GM23338 (cell line): Measurements from ENCODE around the gene RFFL. TPM values are rescaled to one million over a fixed set of nuclear protein-coding genes. Genes with fewer than 3 reads are reported as not detected.

Source experiments
- ATAC-seq: fragments of 200-7000 bp; cut with Tn5 transposase; 3 replicates; pipeline ENCODE4 v1.9.1; 2020
- DNase-seq: peaks from one replicate; pipeline ENCODE4 v3.0.0-alpha.2; 2015; ENCODE audit warnings: low spot score
- H2AFZ ChIP-seq: fragments of 200-600 bp; sonication (generic); 2 replicates; pipeline ENCODE4 v1.8.0; 2016; ENCODE audit warnings: antibody characterized with exemption, mild to moderate bottlenecking, moderate library complexity
- H3F3A ChIP-seq: fragments of 200-600 bp; sonication (generic); replicated peaks from 2 replicates; pipeline ENCODE4 v1.8.0; 2017; ENCODE audit warnings: antibody characterized with exemption, mixed run types, low read depth
- H3K27ac ChIP-seq: fragments of 200-600 bp; sonication (generic); 2 replicates; pipeline ENCODE4 v1.6.1; 2016; ENCODE audit warnings: low read depth
- H3K27me3 ChIP-seq: fragments of 200-600 bp; sonication (generic); 2 replicates; pipeline ENCODE4 v1.8.0; 2016; ENCODE audit warnings: mild to moderate bottlenecking, mixed run types, moderate library complexity; ENCODE audit not compliant: insufficient read depth
- H3K36me3 ChIP-seq: fragments of 200-600 bp; sonication (generic); 2 replicates; pipeline ENCODE4 v1.8.0; 2016; ENCODE audit warnings: mild to moderate bottlenecking; ENCODE audit not compliant: insufficient read depth
- H3K4me1 ChIP-seq: fragments of 200-600 bp; sonication (generic); 2 replicates; pipeline ENCODE4 v1.8.0; 2016; ENCODE audit warnings: mild to moderate bottlenecking, moderate library complexity; ENCODE audit not compliant: insufficient read depth
- H3K4me2 ChIP-seq: fragments of 200-600 bp; sonication (generic); 2 replicates; pipeline ENCODE4 v1.7.1; 2017; ENCODE audit warnings: mixed run types
- H3K4me3 ChIP-seq: fragments of 200-600 bp; sonication (generic); 2 replicates; pipeline ENCODE4 v1.6.1; 2016; ENCODE audit warnings: mixed run types
- H3K79me2 ChIP-seq: fragments of 200-600 bp; sonication (generic); replicated peaks from 2 replicates; pipeline ENCODE4 v1.8.0; 2017; ENCODE audit warnings: mild to moderate bottlenecking; ENCODE audit not compliant: insufficient read depth
- H3K9me2 ChIP-seq: fragments of 200-600 bp; sonication (generic); 2 replicates; pipeline ENCODE4 v1.8.0; 2017; ENCODE audit not compliant: insufficient read depth
- H4K20me1 ChIP-seq: fragments of 200-600 bp; sonication (generic); replicated peaks from 2 replicates; pipeline ENCODE4 v1.8.0; 2017; ENCODE audit warnings: mild to moderate bottlenecking; ENCODE audit not compliant: insufficient read depth
- H3K27ac Mint-ChIP-seq: 2 replicates; pipeline ENCODE4 v1.8.0; 2020; ENCODE audit warnings: inconsistent platforms, mild to moderate bottlenecking, moderate library complexity, mixed read lengths
- H3K27me3 Mint-ChIP-seq: 3 replicates; pipeline ENCODE4 v1.8.0; 2022; ENCODE audit warnings: low read depth, mild to moderate bottlenecking, moderate library complexity, mixed read lengths, inconsistent platforms; ENCODE audit not compliant: insufficient read depth, poor library complexity
- H3K36me3 Mint-ChIP-seq: 3 replicates; pipeline ENCODE4 v1.8.0; 2021; ENCODE audit warnings: low read depth, mild to moderate bottlenecking, inconsistent platforms, moderate library complexity, mixed read lengths
- H3K4me1 Mint-ChIP-seq: 3 replicates; pipeline ENCODE4 v1.8.0; 2020; ENCODE audit warnings: mild to moderate bottlenecking, inconsistent platforms, mixed read lengths
- H3K4me3 Mint-ChIP-seq: 3 replicates; pipeline ENCODE4 v1.8.0; 2021; ENCODE audit warnings: moderate library complexity, mild to moderate bottlenecking, inconsistent platforms, mixed read lengths
- H3K9me3 Mint-ChIP-seq: 3 replicates; pipeline ENCODE4 v1.8.0; 2020; ENCODE audit warnings: moderate library complexity, mild to moderate bottlenecking, inconsistent platforms, mixed read lengths
- CTCF ChIP-seq, 2 experiments: fragments of 200-600 bp in 1 of 2; sonication (generic) in 1 of 2; conservative IDR thresholded peaks; 2 replicates each; pipeline versions ENCODE4 v1.5.1 to v1.6.1; 2016 to 2017; ENCODE audit warnings: antibody characterized with exemption in 2 of 2, low read depth in 2 of 2, mild to moderate bottlenecking in 2 of 2, moderate library complexity in 1 of 2
- ETS1 ChIP-seq: IDR thresholded peaks from 2 replicates; pipeline ENCODE4 v1.6.1; 2016; ENCODE audit warnings: antibody characterized with exemption
- EZH2phosphoT487 ChIP-seq: fragments of 200-600 bp; sonication (generic); IDR thresholded peaks from one replicate; pipeline ENCODE4 v1.8.1; 2018; ENCODE audit warnings: antibody characterized with exemption; ENCODE audit not compliant: unreplicated experiment
- JUNB ChIP-seq: IDR thresholded peaks from one replicate; pipeline ENCODE4 v1.6.1; 2016; ENCODE audit warnings: antibody characterized with exemption; ENCODE audit not compliant: unreplicated experiment
- NANOG ChIP-seq: IDR thresholded peaks from 2 replicates; pipeline ENCODE4 v1.6.1; 2016; ENCODE audit warnings: antibody characterized with exemption, borderline replicate concordance
- STAT1 ChIP-seq: IDR thresholded peaks from one replicate; pipeline ENCODE4 v1.6.1; 2016; ENCODE audit warnings: antibody characterized with exemption; ENCODE audit not compliant: unreplicated experiment
- polyA plus RNA-seq: library from polyadenylated mRNA; unstranded; fragments of >200 nt; fragmentation: Nextera tagmentation; extraction: Ambion mirVana; gene quantifications from 2 replicates; pipeline ENCODE4 v1.2.1, GENCODE V29; 2016
- total RNA-seq: library from RNA; depleted of rRNA; stranded (reverse); fragments of >200 nt; shearing (Covaris generic); gene quantifications from 2 replicates; pipeline ENCODE4 v1.2.3, GENCODE V29; 2014

Gene RFFL
- total and polyA plus RNA-seq, 2 experiments from 2014 or later, result 4.1 to 22.2 TPM

DNA sequence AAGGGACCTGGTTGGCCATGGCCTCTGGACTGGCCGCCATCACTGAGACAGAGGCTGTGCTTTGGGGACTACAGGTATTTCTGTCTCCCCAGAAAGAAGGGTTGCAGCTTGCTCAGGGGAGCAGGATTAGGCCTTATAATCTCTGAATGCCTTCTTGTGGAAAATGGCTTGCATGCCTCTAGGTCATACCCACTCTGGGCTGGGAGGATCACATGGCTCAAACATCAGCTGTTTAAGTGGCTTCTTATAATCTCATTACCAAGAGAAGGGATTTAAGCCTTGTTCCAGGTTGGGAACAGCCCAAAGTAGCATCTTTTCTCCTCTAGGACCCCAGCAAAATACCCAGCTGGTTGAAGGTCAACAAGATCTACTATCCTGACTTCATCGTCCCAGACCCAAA, 64.1 kb downstream of the RFFL start:
- H3K9me2 ChIP-seq, result no peaks in the 10 kb centered on the region
- no peaks in the 10 kb centered on the region for H3K4me1 Mint-ChIP-seq
- H3K27ac Mint-ChIP-seq, result no peak overlapping the region
- no peak overlapping the region for H3K4me3 Mint-ChIP-seq
- H2AFZ ChIP-seq, result no peak overlapping the region
- no peak overlapping the region for H3K4me2 ChIP-seq
- H3K79me2 ChIP-seq, result no peaks in the 10 kb centered on the region
- no peaks in the 10 kb centered on the region for H3K9me3 Mint-ChIP-seq
- H3K27me3 Mint-ChIP-seq, result peaks cover 3% of the 10 kb centered on the region
- H3K36me3 ChIP-seq, result peaks cover 57% of the 10 kb centered on the region
- H3K27me3 ChIP-seq, result no peaks in the 10 kb centered on the region
- ATAC-seq, result no peak
- no peaks in the 10 kb centered on the region for H3F3A ChIP-seq
- no peak for TF ChIP-seq STAT1
- TF ChIP-seq JUNB, result no peak
- TF ChIP-seq NANOG, result no peak
- no peak for TF ChIP-seq CTCF (conservative IDR thresholded peaks at IDR 0.05; ENCODE audit: low read depth in 2 of 2)
- no peak for TF ChIP-seq ETS1
- DNase-seq, result no peak
- no peak overlapping the region for H3K4me3 ChIP-seq
- H3K27ac ChIP-seq, result no peak overlapping the region
- no peaks in the 10 kb centered on the region for H4K20me1 ChIP-seq
- no peaks in the 10 kb centered on the region for H3K4me1 ChIP-seq
- H3K36me3 Mint-ChIP-seq, result peaks cover 93% of the 10 kb centered on the region

DNA sequence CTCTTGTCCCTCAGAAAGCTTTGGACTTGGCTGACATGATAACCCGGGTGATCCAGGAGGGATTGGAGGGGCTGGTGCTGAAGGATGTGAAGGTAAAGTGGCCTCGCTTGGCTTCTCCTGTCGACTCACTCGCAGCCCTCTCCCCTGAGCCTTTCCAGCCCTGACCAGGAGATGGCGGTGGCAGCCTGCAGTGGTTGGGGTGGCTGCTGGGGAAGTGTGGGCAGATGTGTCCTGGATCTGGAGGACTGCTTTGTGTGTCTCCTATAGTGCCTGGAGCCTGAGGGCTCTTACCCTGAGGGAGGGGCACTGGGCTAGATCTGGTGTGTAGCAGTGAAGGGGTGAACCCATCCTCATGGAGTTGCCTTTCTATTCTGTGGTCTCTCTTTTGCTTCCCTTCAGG, 65.3 kb downstream of the RFFL start:
- H3K9me2 ChIP-seq, result no peaks in the 10 kb centered on the region
- H3F3A ChIP-seq, result no peaks in the 10 kb centered on the region
- DNase-seq (peak; percentile 69), ATAC-seq (peak; percentile 99)
- H3K79me2 ChIP-seq, result no peaks in the 10 kb centered on the region
- H3K4me2 ChIP-seq, result no peak overlapping the region
- H3K27ac ChIP-seq, result peak overlapping the region; percentile 55; the same call in 1 of the 2 replicates
- no peaks in the 10 kb centered on the region for H3K4me1 Mint-ChIP-seq
- TF ChIP-seq EZH2phosphoT487, result no peak
- TF ChIP-seq CTCF (conservative IDR thresholded peaks at IDR 0.05; ENCODE audit: low read depth in 2 of 2), result peak; percentile 69 to 90
- H3K36me3 ChIP-seq, result peaks cover 67% of the 10 kb centered on the region
- H3K27me3 Mint-ChIP-seq, result peaks cover 3% of the 10 kb centered on the region
- H4K20me1 ChIP-seq, result peaks cover 3% of the 10 kb centered on the region
- H3K27ac Mint-ChIP-seq, result peak overlapping the region; percentile 52; the same call in 1 of the 2 replicates
- no peak overlapping the region for H3K4me3 Mint-ChIP-seq
- H3K9me3 Mint-ChIP-seq, result no peaks in the 10 kb centered on the region
- no peaks in the 10 kb centered on the region for H3K27me3 ChIP-seq
- H2AFZ ChIP-seq, result no peak overlapping the region
- H3K4me3 ChIP-seq, result no peak overlapping the region
- peaks cover 93% of the 10 kb centered on the region for H3K36me3 Mint-ChIP-seq
- H3K4me1 ChIP-seq, result no peaks in the 10 kb centered on the region
